Liver (tissue), 9 donors: ENCODE measurements around the gene BPIFA3. TPM values are rescaled to one million over a fixed set of nuclear protein-coding genes. Genes with fewer than 3 reads are reported as not detected.

ENCODE experiments used
- DNase-seq: peaks from one replicate; pipeline ENCODE4 v3.0.0-alpha.2; 2017; ENCODE audit warnings: low spot score
- H3K27ac ChIP-seq, 2 donors: one replicate each; pipeline ENCODE4 v1.7.0; 2013; ENCODE audit warnings: inconsistent platforms in 2 of 2, low read length in 2 of 2, control low read depth in 1 of 2, low read depth in 1 of 2, mild to moderate bottlenecking in 1 of 2
- H3K27me3 ChIP-seq, 4 donors: one replicate each; pipeline versions ENCODE4 v1.6.1 to v1.7.0; 2013; ENCODE audit warnings: low read length in 3 of 4, inconsistent platforms in 1 of 4, mild to moderate bottlenecking in 1 of 4, moderate library complexity in 1 of 4; ENCODE audit not compliant: control insufficient read depth in 4 of 4, insufficient read depth in 4 of 4
- H3K36me3 ChIP-seq, 4 donors: one replicate each; pipeline versions ENCODE4 v1.6.1 to v1.7.0; 2013; ENCODE audit warnings: low read length in 3 of 4, mild to moderate bottlenecking in 3 of 4, low read depth in 1 of 4, moderate library complexity in 1 of 4; ENCODE audit not compliant: control insufficient read depth in 4 of 4, insufficient read depth in 3 of 4
- H3K4me1 ChIP-seq, 4 donors: one replicate each; pipeline versions ENCODE4 v1.6.1 to v1.7.0; 2013; ENCODE audit warnings: low read length in 3 of 4, mild to moderate bottlenecking in 3 of 4, moderate library complexity in 1 of 4; ENCODE audit not compliant: control insufficient read depth in 4 of 4, insufficient read depth in 4 of 4
- H3K4me3 ChIP-seq, 3 donors: one replicate each; pipeline versions ENCODE4 v1.6.1 to v1.7.0; 2013; ENCODE audit warnings: low read length in 3 of 3, control low read depth in 1 of 3, low read depth in 1 of 3, mild to moderate bottlenecking in 1 of 3
- H3K9ac ChIP-seq, 2 donors: one replicate each; pipeline ENCODE4 v1.7.0; 2013; ENCODE audit warnings: low read length in 2 of 2, mild to moderate bottlenecking in 2 of 2, moderate library complexity in 2 of 2, control low read depth in 1 of 2, low read depth in 1 of 2
- H3K9me3 ChIP-seq, 4 donors: one replicate each; pipeline versions ENCODE4 v1.6.1 to v1.7.0; 2013; ENCODE audit warnings: low read length in 3 of 4; ENCODE audit not compliant: control insufficient read depth in 4 of 4
- EGR1 ChIP-seq, 2 donors: IDR thresholded peaks; 2 replicates each; pipeline ENCODE4 v1.6.1; 2016 to 2018; ENCODE audit warnings: antibody characterized with exemption in 2 of 2, low read depth in 2 of 2
- FOXA1 ChIP-seq: IDR thresholded peaks from 2 replicates; pipeline ENCODE4 v1.6.1; 2016; ENCODE audit warnings: antibody characterized with exemption
- FOXA2 ChIP-seq: IDR thresholded peaks from 2 replicates; pipeline ENCODE4 v1.6.1; 2016; ENCODE audit warnings: antibody characterized with exemption
- GABPA ChIP-seq, 2 donors: IDR thresholded peaks in 1 of 2; conservative IDR thresholded peaks in 1 of 2; 2 replicates each; pipeline ENCODE4 v1.6.1; 2016; ENCODE audit warnings: antibody characterized with exemption in 2 of 2, mild to moderate bottlenecking in 1 of 2, moderate library complexity in 1 of 2
- HNF4A ChIP-seq, 2 donors: conservative IDR thresholded peaks; 2 replicates each; pipeline ENCODE4 v1.6.1; 2016; ENCODE audit warnings: antibody characterized with exemption in 2 of 2, mild to moderate bottlenecking in 2 of 2
- HNF4G ChIP-seq: IDR thresholded peaks from 2 replicates; pipeline ENCODE4 v1.6.1; 2016; ENCODE audit warnings: antibody characterized with exemption
- JUND ChIP-seq, 2 donors: IDR thresholded peaks; 2 replicates each; pipeline ENCODE4 v1.6.1; 2016; ENCODE audit warnings: antibody characterized with exemption in 2 of 2
- NR2F2 ChIP-seq: IDR thresholded peaks from 2 replicates; pipeline ENCODE4 v1.6.1; 2016; ENCODE audit warnings: antibody characterized with exemption
- RAD21 ChIP-seq, 2 donors: IDR thresholded peaks; 2 replicates each; pipeline ENCODE4 v1.6.1; 2016; ENCODE audit warnings: antibody characterized with exemption in 2 of 2, mild to moderate bottlenecking in 2 of 2
- RXRA ChIP-seq, 2 donors: IDR thresholded peaks; 2 replicates each; pipeline ENCODE4 v1.6.1; 2017 to 2018; ENCODE audit warnings: antibody characterized with exemption in 2 of 2, mild to moderate bottlenecking in 1 of 2
- SP1 ChIP-seq: IDR thresholded peaks from 2 replicates; pipeline ENCODE4 v1.6.1; 2018; ENCODE audit warnings: antibody characterized with exemption, mild to moderate bottlenecking
- TAF1 ChIP-seq: conservative IDR thresholded peaks from 2 replicates; pipeline ENCODE4 v1.6.1; 2016; ENCODE audit warnings: antibody characterized with exemption, mild to moderate bottlenecking
- YY1 ChIP-seq: IDR thresholded peaks from 2 replicates; pipeline ENCODE4 v1.6.1; 2016; ENCODE audit warnings: antibody characterized with exemption, mild to moderate bottlenecking
- WGBS: extraction: QIAGEN DNeasy Blood & Tissue Kit; methylation state at CpG from one replicate; pipeline ENCODE4 v1.1.7; 2013; 5-methylcytosine and 5-hydroxymethylcytosine counted together
- polyA plus RNA-seq, 2 donors: library from polyadenylated mRNA; stranded (reverse) in 1 of 2; unstranded in 1 of 2; fragments of 200-250 nt in 1 of 2; fragments of >200 nt in 1 of 2; fragmentation: Nextera tagmentation in 1 of 2; extraction: Ambion mirVana in 1 of 2; gene quantifications; one replicate each; pipeline versions ENCODE4 v1.2.1 to v1.2.3, GENCODE V29; 2013 to 2015
- total RNA-seq, 2 donors: library from RNA; depleted of rRNA; stranded (reverse); fragments of >200 nt; gene quantifications; one replicate each; pipeline ENCODE4 v1.2.3, GENCODE V29; 2014
- TF ChIP-seq, protein P1 (sequence below): IDR thresholded peaks from 2 replicates; pipeline ENCODE4 v1.6.1; 2016; ENCODE audit warnings: antibody characterized with exemption
- TF ChIP-seq, protein P2 (sequence below): IDR thresholded peaks from 2 replicates; pipeline ENCODE4 v1.6.1; 2016; ENCODE audit warnings: antibody characterized with exemption
- TF ChIP-seq, protein P3 (sequence below): IDR thresholded peaks from 2 replicates; pipeline ENCODE4 v1.6.1; 2016; ENCODE audit warnings: antibody characterized with exemption, mild to moderate bottlenecking
- TF ChIP-seq, protein P4 (sequence below): fragments of 150-350 bp; IDR thresholded peaks from 2 replicates; pipeline ENCODE4 v1.5.1; 2017; ENCODE audit warnings: improper control_type of control experiment, low read depth, low read length; ENCODE audit not compliant: missing input control
- TF ChIP-seq, protein P5 (sequence below): IDR thresholded peaks from 2 replicates; pipeline ENCODE4 v1.6.1; 2016; ENCODE audit warnings: antibody characterized with exemption
- donor health status: healthy.
- donor health status: healthy.
- donor health status: healthy.
- donor health status: healthy.
- donor health status: healthy.

The BPIFA3 gene
- total and polyA plus RNA-seq, 4 donors: not detected

DNA sequence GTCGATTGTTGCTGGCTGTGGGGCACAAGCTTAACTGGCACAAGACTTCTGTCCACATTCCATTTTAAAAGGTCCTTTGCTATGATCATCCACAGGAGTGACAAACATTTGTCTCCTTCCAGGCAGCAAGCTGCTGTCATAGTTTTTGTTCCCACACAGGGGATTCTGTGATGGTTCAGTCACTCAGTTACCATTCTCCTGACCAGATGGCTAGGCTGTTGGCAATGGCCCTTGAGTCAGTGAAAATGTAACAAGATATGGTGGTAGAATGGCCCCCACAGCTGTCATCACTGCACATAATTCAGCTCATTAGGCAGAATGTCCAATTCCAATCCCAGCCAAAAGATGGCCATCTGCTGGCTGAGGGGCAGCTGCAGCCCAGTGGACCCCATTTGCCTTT is 32.3 kb downstream of the BPIFA3 start:
- 92% methylated on average over 1 of the region's 1 CpG for WGBS
- no peak overlapping the region for H3K9ac ChIP-seq
- no peak for TF ChIP-seq GABPA (IDR thresholded peaks at IDR 0.05 in 1 of 2, conservative IDR thresholded peaks at IDR 0.05 in 1 of 2)
- TF ChIP-seq SP1: no peak
- no peak for TF ChIP-seq EGR1 (IDR thresholded peaks at IDR 0.05; ENCODE audit: low read depth in 2 of 2)
- TF ChIP-seq, protein P1, sequence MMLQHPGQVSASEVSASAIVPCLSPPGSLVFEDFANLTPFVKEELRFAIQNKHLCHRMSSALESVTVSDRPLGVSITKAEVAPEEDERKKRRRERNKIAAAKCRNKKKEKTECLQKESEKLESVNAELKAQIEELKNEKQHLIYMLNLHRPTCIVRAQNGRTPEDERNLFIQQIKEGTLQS: no peak
- TF ChIP-seq, protein P2, sequence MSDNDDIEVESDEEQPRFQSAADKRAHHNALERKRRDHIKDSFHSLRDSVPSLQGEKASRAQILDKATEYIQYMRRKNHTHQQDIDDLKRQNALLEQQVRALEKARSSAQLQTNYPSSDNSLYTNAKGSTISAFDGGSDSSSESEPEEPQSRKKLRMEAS: no peak
- TF ChIP-seq RXRA (IDR thresholded peaks at IDR 0.05): no peak
- no peak for TF ChIP-seq HNF4G
- TF ChIP-seq JUND (IDR thresholded peaks at IDR 0.05): no peak
- TF ChIP-seq, protein P3, sequence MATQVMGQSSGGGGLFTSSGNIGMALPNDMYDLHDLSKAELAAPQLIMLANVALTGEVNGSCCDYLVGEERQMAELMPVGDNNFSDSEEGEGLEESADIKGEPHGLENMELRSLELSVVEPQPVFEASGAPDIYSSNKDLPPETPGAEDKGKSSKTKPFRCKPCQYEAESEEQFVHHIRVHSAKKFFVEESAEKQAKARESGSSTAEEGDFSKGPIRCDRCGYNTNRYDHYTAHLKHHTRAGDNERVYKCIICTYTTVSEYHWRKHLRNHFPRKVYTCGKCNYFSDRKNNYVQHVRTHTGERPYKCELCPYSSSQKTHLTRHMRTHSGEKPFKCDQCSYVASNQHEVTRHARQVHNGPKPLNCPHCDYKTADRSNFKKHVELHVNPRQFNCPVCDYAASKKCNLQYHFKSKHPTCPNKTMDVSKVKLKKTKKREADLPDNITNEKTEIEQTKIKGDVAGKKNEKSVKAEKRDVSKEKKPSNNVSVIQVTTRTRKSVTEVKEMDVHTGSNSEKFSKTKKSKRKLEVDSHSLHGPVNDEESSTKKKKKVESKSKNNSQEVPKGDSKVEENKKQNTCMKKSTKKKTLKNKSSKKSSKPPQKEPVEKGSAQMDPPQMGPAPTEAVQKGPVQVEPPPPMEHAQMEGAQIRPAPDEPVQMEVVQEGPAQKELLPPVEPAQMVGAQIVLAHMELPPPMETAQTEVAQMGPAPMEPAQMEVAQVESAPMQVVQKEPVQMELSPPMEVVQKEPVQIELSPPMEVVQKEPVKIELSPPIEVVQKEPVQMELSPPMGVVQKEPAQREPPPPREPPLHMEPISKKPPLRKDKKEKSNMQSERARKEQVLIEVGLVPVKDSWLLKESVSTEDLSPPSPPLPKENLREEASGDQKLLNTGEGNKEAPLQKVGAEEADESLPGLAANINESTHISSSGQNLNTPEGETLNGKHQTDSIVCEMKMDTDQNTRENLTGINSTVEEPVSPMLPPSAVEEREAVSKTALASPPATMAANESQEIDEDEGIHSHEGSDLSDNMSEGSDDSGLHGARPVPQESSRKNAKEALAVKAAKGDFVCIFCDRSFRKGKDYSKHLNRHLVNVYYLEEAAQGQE: no peak
- TF ChIP-seq HNF4A (conservative IDR thresholded peaks at IDR 0.05): no peak
- no peak for TF ChIP-seq NR2F2
- TF ChIP-seq FOXA1: no peak
- TF ChIP-seq, protein P4, sequence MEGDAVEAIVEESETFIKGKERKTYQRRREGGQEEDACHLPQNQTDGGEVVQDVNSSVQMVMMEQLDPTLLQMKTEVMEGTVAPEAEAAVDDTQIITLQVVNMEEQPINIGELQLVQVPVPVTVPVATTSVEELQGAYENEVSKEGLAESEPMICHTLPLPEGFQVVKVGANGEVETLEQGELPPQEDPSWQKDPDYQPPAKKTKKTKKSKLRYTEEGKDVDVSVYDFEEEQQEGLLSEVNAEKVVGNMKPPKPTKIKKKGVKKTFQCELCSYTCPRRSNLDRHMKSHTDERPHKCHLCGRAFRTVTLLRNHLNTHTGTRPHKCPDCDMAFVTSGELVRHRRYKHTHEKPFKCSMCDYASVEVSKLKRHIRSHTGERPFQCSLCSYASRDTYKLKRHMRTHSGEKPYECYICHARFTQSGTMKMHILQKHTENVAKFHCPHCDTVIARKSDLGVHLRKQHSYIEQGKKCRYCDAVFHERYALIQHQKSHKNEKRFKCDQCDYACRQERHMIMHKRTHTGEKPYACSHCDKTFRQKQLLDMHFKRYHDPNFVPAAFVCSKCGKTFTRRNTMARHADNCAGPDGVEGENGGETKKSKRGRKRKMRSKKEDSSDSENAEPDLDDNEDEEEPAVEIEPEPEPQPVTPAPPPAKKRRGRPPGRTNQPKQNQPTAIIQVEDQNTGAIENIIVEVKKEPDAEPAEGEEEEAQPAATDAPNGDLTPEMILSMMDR: no peak
- H3K27me3 ChIP-seq: no peaks in the 10 kb centered on the region
- DNase-seq: no peak
- no peak overlapping the region for H3K27ac ChIP-seq
- no peaks in the 10 kb centered on the region for H3K9me3 ChIP-seq
- no peak overlapping the region for H3K4me3 ChIP-seq
- no peaks in the 10 kb centered on the region for H3K4me1 ChIP-seq
- H3K36me3 ChIP-seq: no peaks in the 10 kb centered on the region

DNA sequence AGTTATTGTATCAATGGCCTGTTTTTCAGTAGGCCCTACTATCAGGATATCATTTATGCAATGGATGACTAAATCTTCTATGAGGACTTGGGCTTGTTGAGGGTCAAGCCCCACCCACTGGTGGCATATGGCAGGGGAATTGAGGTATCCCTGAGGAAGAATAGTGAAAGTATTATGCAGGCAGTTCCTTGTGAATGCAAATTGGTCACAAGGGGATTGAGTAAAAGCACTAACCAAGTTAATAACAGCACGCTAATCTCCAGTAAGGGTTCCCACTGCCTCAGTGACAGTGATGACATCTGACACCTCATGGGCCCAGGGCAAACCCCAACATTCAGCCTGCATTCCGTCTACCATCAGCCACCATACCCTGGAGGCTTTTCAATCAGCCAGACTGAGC is 33.5 kb downstream of the BPIFA3 start:
- Histone ChIP-seq H3K27me3 (no peaks in the 10 kb centered on the region), H3K4me1 (no peaks in the 10 kb centered on the region), H3K9ac (no peak overlapping the region), H3K4me3 (no peak overlapping the region), H3K36me3 (no peaks in the 10 kb centered on the region), H3K27ac (no peak overlapping the region), H3K9me3 (no peaks in the 10 kb centered on the region)
- TF ChIP-seq SP1 (no peak), FOXA2 (no peak), RAD21 (IDR thresholded peaks at IDR 0.05) (no peak), RXRA (IDR thresholded peaks at IDR 0.05) (no peak), YY1 (no peak), HNF4G (no peak), TAF1 (no peak), HNF4A (conservative IDR thresholded peaks at IDR 0.05) (no peak), GABPA (IDR thresholded peaks at IDR 0.05 in 1 of 2, conservative IDR thresholded peaks at IDR 0.05 in 1 of 2) (no peak), FOXA1 (no peak), EGR1 (IDR thresholded peaks at IDR 0.05; ENCODE audit: low read depth in 2 of 2) (no peak), JUND (IDR thresholded peaks at IDR 0.05) (no peak)
- TF ChIP-seq, protein P3: no peak
- TF ChIP-seq, protein P5, sequence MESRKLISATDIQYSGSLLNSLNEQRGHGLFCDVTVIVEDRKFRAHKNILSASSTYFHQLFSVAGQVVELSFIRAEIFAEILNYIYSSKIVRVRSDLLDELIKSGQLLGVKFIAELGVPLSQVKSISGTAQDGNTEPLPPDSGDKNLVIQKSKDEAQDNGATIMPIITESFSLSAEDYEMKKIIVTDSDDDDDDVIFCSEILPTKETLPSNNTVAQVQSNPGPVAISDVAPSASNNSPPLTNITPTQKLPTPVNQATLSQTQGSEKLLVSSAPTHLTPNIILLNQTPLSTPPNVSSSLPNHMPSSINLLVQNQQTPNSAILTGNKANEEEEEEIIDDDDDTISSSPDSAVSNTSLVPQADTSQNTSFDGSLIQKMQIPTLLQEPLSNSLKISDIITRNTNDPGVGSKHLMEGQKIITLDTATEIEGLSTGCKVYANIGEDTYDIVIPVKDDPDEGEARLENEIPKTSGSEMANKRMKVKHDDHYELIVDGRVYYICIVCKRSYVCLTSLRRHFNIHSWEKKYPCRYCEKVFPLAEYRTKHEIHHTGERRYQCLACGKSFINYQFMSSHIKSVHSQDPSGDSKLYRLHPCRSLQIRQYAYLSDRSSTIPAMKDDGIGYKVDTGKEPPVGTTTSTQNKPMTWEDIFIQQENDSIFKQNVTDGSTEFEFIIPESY: no peak
- TF ChIP-seq, protein P2: no peak
- TF ChIP-seq, protein P4: no peak
- no peak for DNase-seq
- WGBS: 81% methylated on average over 2 of the region's 2 CpGs
